K562 (cell line): ENCODE measurements around the gene PIP5KL1. TPM values are rescaled to one million over a fixed set of nuclear protein-coding genes. Genes with fewer than 3 reads are reported as not detected.

Experiments used
- ATAC-seq: fragments of 200-7000 bp; cut with Tn5 transposase; 3 replicates; pipeline ENCODE4 v1.9.1; 2020; ENCODE audit warnings: moderate library complexity
- BruUV-seq: library from RNA; stranded (reverse); fragments of 400-500 nt; replicated peaks from 2 replicates; lab custom pipeline; 2021; lab: Mats Ljungman, UMichigan
- CTCF ChIA-PET: fragments of 300-600 bp; formaldehyde crosslinking; extraction: SDS; loops from one replicate; lab custom pipeline; 2021; ENCODE audit warnings: low intra/inter-chr PET ratio; lab: Yijun Ruan, JAX
- POLR2A ChIA-PET: fragments of 300-600, 350-650 bp; sonication (Branson Sonifier 250); formaldehyde crosslinking; extraction: SDS; loops from one replicate; lab custom pipeline; 2021; ENCODE audit warnings: antibody characterized with exemption, inconsistent platforms; lab: Yijun Ruan, JAX
- DNase-seq, 4 experiments: peaks; one replicate each; pipeline versions ENCODE4 v3.0.0 to v3.0.0-alpha.2; 2011 to 2018; ENCODE audit warnings: low spot score in 3 of 4, mixed read lengths in 3 of 4; ENCODE audit errors: extremely low read depth in 1 of 4
- FAIRE-seq: peaks from 2 replicates; lab custom pipeline; 2011; peaks lifted over from hg19 to GRCh38; lab: Jason Lieb, UNC
- H2AFZ ChIP-seq: 2 replicates; pipeline ENCODE4 v1.6.0; 2011; ENCODE audit warnings: low read depth, low read length, control low read depth, inconsistent platforms
- H3K27ac ChIP-seq: fragments of 200-600 bp; 3 replicates; pipeline ENCODE4 v1.8.0; 2011; ENCODE audit warnings: low read depth, mild to moderate bottlenecking, control low read depth, inconsistent platforms, low read length, moderate library complexity, mixed read lengths; ENCODE audit errors: extremely low read depth
- H3K27me3 ChIP-seq, 2 experiments: fragments of 300-600 bp in 1 of 2; 2 replicates in 1 of 2; 3 replicates in 1 of 2; pipeline versions ENCODE4 v1.6.0 to v1.8.0; 2011; ENCODE audit warnings: inconsistent platforms in 2 of 2, low read length in 2 of 2, mild to moderate bottlenecking in 1 of 2, mixed read lengths in 1 of 2, moderate library complexity in 1 of 2; ENCODE audit not compliant: control insufficient read depth in 2 of 2, insufficient read depth in 2 of 2
- H3K36me3 ChIP-seq: fragments of 300-600 bp; 3 replicates; pipeline ENCODE4 v1.8.0; 2011; ENCODE audit warnings: mild to moderate bottlenecking, low read length, inconsistent platforms; ENCODE audit not compliant: control insufficient read depth, insufficient read depth
- H3K4me1 ChIP-seq, 2 experiments: fragments of 200-600 bp in 1 of 2; replicated peaks in 1 of 2; 2 replicates in 1 of 2; 3 replicates in 1 of 2; pipeline versions ENCODE4 v1.5.1 to v1.8.0; 2011; ENCODE audit warnings: inconsistent platforms in 2 of 2, low read length in 2 of 2, mild to moderate bottlenecking in 1 of 2, mixed read lengths in 1 of 2, moderate library complexity in 1 of 2; ENCODE audit not compliant: control insufficient read depth in 2 of 2, insufficient read depth in 2 of 2
- H3K4me2 ChIP-seq: 2 replicates; pipeline ENCODE4 v1.6.1; 2011; ENCODE audit warnings: low read length, control low read depth, inconsistent platforms, mixed read lengths; ENCODE audit not compliant: insufficient read depth
- H3K4me3 ChIP-seq: fragments of 200-600 bp; sonication (generic), shearing (Covaris generic); 2 replicates; pipeline ENCODE4 v1.5.1; 2016; ENCODE audit warnings: control low read depth, inconsistent platforms
- H3K79me2 ChIP-seq: fragments of 200-600 bp; 3 replicates; pipeline ENCODE4 v1.8.0; 2011; ENCODE audit warnings: low read length, inconsistent platforms; ENCODE audit not compliant: control insufficient read depth, insufficient read depth
- H3K9ac ChIP-seq, 2 experiments: 2 replicates each; pipeline versions ENCODE4 v1.6.0 to v1.6.1; 2011; ENCODE audit warnings: low read depth in 2 of 2, low read length in 2 of 2, control low read depth in 1 of 2, inconsistent platforms in 1 of 2, mild to moderate bottlenecking in 1 of 2, mixed read lengths in 1 of 2; ENCODE audit not compliant: insufficient read depth in 1 of 2
- H3K9me1 ChIP-seq: one replicate; pipeline ENCODE4 v1.6.0; 2011; ENCODE audit warnings: inconsistent platforms, mild to moderate bottlenecking, low read length, moderate library complexity; ENCODE audit not compliant: control insufficient read depth, insufficient read depth
- H3K9me3 ChIP-seq: replicated peaks from 2 replicates; pipeline ENCODE4 v1.5.1; 2011; ENCODE audit warnings: low read depth, low read length, inconsistent platforms; ENCODE audit not compliant: control insufficient read depth, insufficient read depth
- H4K20me1 ChIP-seq: replicated peaks from 2 replicates; pipeline ENCODE4 v1.6.1; 2011; ENCODE audit warnings: low read length, inconsistent platforms, mixed read lengths; ENCODE audit not compliant: control insufficient read depth, insufficient read depth
- FOS ChIP-seq: IDR thresholded peaks from 3 replicates; pipeline ENCODE4 v1.6.1; 2011; ENCODE audit not compliant: insufficient read length; ENCODE audit errors: extremely low read depth
- MYC ChIP-seq, 2 experiments: fragments of 250-450 bp in 1 of 2; sonication (Bioruptor Pico) in 1 of 2; IDR thresholded peaks; 2 replicates each; pipeline versions ENCODE4 v1.5.1 to v1.6.1; 2012 to 2021; ENCODE audit warnings: low read depth in 2 of 2, borderline replicate concordance in 1 of 2, improper control_type of control experiment in 1 of 2, low read length in 1 of 2, mild to moderate bottlenecking in 1 of 2, moderate library complexity in 1 of 2
- NFIC ChIP-seq: fragments of 450-650 bp; IDR thresholded peaks from 2 replicates; pipeline ENCODE4 v1.6.1; 2017; ENCODE audit warnings: mild to moderate bottlenecking, inconsistent platforms
- NFYB ChIP-seq: IDR thresholded peaks from 2 replicates; pipeline ENCODE4 v1.6.1; 2011; ENCODE audit warnings: mild to moderate bottlenecking, moderate library complexity; ENCODE audit not compliant: insufficient read length; ENCODE audit errors: extremely low read depth
- RBM14 ChIP-seq: fragments of 200-400 bp; formaldehyde crosslinking; IDR thresholded peaks from 2 replicates; pipeline ENCODE4 v1.6.1; 2018; ENCODE audit warnings: low read depth, mild to moderate bottlenecking, low read length, moderate library complexity, borderline replicate concordance; ENCODE audit not compliant: insufficient read depth
- RBM25 ChIP-seq: fragments of 200-400 bp; formaldehyde crosslinking; IDR thresholded peaks from 2 replicates; pipeline ENCODE4 v1.6.1; 2018; ENCODE audit warnings: low read length, low read depth, moderate library complexity; ENCODE audit not compliant: severe bottlenecking
- WGBS: fragments of 100-300 bp; shearing (Covaris generic); methylation state at CpG from one replicate; pipeline ENCODE4 v1.1.6; 2016; ENCODE audit warnings: low coverage, mixed read lengths; ENCODE audit not compliant: insufficient coverage; ENCODE audit errors: missing lambda C conversion rate; 5-methylcytosine and 5-hydroxymethylcytosine counted together
- in situ Hi-C: fragments of 300-500 bp; cut with MboI; formaldehyde crosslinking; loops from 4 replicates; pipeline ENCODE4 v1.15.0; 2018; ENCODE audit warnings: inconsistent platforms, mixed read lengths
- intact Hi-C: fragments of 100-400 bp; cut with micrococcal nuclease; formaldehyde crosslinking; loops from 2 replicates; pipeline ENCODE4 v1.14.2; 2022
- polyA plus RNA-seq, 8 experiments: library from polyadenylated mRNA; depleted of rRNA in 4 of 8; stranded (reverse) in 5 of 8; unstranded in 3 of 8; fragments of >200 nt; fragmentation: Nextera tagmentation in 2 of 8; fragmentation: Illumina TruSeq in 1 of 8; extraction: Ambion mirVana in 2 of 8; extraction: Trizol in 1 of 8; gene quantifications; 2 replicates each; pipeline versions ENCODE4 v1.2.1 to v1.2.3, GENCODE V29; 2011 to 2014; ENCODE audit warnings: inconsistent platforms in 1 of 8, missing spikeins in 1 of 8
- total RNA-seq, 7 experiments: library from RNA; depleted of rRNA in 6 of 7; stranded (reverse); fragments of >200 nt in 6 of 7; fragmentation: Illumina TruSeq in 2 of 7; extraction: Trizol in 2 of 7; gene quantifications; 2 replicates each; pipeline versions ENCODE4 v1.2.1 to v1.2.3, GENCODE V29; 2011 to 2021; ENCODE audit warnings: low replicate concordance in 1 of 7
- TF ChIP-seq, protein P1 (sequence below): fragments of 250-450 bp; sonication (Bioruptor Pico); IDR thresholded peaks from 2 replicates; pipeline ENCODE4 v1.6.1; 2021; ENCODE audit warnings: mild to moderate bottlenecking
- TF ChIP-seq, protein P2 (sequence below): sonication (generic); formaldehyde crosslinking; IDR thresholded peaks from 2 replicates; pipeline ENCODE4 v1.5.0; 2020; ENCODE audit warnings: missing genetic modification reagents

PIP5KL1 gene
- total and polyA plus RNA-seq, 9 of the 15 experiments (the other 6 are each of a cell fraction or from before 2014, with no cell fraction given) = 0.18 to 4.8 (median 1.2) TPM

DNA sequence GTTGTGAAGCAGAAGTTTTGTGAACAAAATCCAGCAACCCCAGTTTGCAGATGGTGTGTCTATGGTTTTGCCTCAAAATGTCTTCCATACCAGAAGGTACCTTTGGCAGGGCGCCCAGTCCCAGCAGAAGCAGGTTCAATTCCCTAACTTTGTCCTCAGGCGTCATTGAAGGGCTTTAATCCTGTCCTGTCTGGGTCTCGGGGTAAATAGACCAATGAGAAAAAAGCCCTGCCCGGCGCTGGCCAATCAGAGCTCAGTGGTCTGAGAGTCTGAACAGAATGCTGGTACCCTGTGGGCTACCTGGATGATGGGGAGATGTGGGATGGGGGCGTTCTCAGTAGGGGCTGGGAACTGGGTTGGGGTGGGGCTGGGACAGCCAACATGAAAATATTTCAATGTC lies 7.5 kb downstream of the PIP5KL1 start:
- H4K20me1 ChIP-seq = no peaks in the 10 kb centered on the region
- ChIA-PET CTCF (interaction anchor here (4.3 kb wide), 1 partner anchor 187 kb away, joined by 34 read pairs; the partner anchor contains the start of gene TOR2A), POLR2A (interaction anchor here (0.6 to 0.9 kb wide), 2 partner anchors 82 to 147 kb away, joined by 3 to 4 read pairs; no protein-coding TSS in a partner anchor)
- BruUV-seq = no TSS peak
- no peak overlapping the region for H3K9ac ChIP-seq
- no peak overlapping the region for H3K4me3 ChIP-seq
- no peak overlapping the region for H3K4me2 ChIP-seq
- no peak overlapping the region for H3K27ac ChIP-seq
- H3K4me1 ChIP-seq = peaks cover 28 to 47% of the 10 kb centered on the region in 2 experiments
- no peak for ATAC-seq
- in situ Hi-C loops = loop anchor here (10.0 to 25.0 kb wide), 2 partner anchors 708 to 986 kb away; no protein-coding TSS in a partner anchor
- H3K9me1 ChIP-seq = no peaks in the 10 kb centered on the region
- no peaks in the 10 kb centered on the region for H3K36me3 ChIP-seq
- H3K9me3 ChIP-seq = no peaks in the 10 kb centered on the region
- DNase-seq = peak in 3 of 4 experiments; percentile 73 to 81 (median 80)
- intact Hi-C loops = loop anchor here (5.0 kb wide), 1 partner anchor 331 kb away; no protein-coding TSS in a partner anchor
- H2AFZ ChIP-seq = no peak overlapping the region
- H3K27me3 ChIP-seq = no peaks in the 10 kb centered on the region
- 19% methylated on average over 6 of the region's 6 CpGs for WGBS
- FAIRE-seq = no peak
- no peaks in the 10 kb centered on the region for H3K79me2 ChIP-seq
- peak; percentile 49 for TF ChIP-seq FOS
- TF ChIP-seq, protein P1, sequence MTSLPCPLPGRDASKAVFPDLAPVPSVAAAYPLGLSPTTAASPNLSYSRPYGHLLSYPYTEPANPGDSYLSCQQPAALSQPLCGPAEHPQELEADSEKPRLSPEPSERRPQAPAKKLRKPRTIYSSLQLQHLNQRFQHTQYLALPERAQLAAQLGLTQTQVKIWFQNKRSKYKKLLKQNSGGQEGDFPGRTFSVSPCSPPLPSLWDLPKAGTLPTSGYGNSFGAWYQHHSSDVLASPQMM (CRISPR knock-in tag) = no peak
- TF ChIP-seq RBM14 = no peak
- TF ChIP-seq RBM25 = peak; percentile 8
- peak; percentile 84 for TF ChIP-seq NFYB
- peak; percentile 47 for TF ChIP-seq NFIC
- no peak for TF ChIP-seq MYC (IDR thresholded peaks at IDR 0.05; ENCODE audit: low read depth, low read length)
- TF ChIP-seq MYC (CRISPR knock-in tag; IDR thresholded peaks at IDR 0.05; ENCODE audit: borderline replicate concordance, low read depth) = no peak
- TF ChIP-seq, protein P2, sequence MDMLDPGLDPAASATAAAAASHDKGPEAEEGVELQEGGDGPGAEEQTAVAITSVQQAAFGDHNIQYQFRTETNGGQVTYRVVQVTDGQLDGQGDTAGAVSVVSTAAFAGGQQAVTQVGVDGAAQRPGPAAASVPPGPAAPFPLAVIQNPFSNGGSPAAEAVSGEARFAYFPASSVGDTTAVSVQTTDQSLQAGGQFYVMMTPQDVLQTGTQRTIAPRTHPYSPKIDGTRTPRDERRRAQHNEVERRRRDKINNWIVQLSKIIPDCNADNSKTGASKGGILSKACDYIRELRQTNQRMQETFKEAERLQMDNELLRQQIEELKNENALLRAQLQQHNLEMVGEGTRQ (CRISPR knock-in tag) = no peak
